A549 (cell line): Measurements from ENCODE around the gene TRABD2A. TPM values are rescaled to one million over a fixed set of nuclear protein-coding genes. Genes with fewer than 3 reads are reported as not detected.

Experiments
- ATAC-seq, 2 experiments: fragments of 200-7000 bp in 1 of 2; fragments of >200 bp in 1 of 2; cut with Nextera tagmentation in 1 of 2; cut with Tn5 transposase in 1 of 2; 3 replicates each; pipeline versions ENCODE4 v1.8.0 to v1.9.1; 2018 to 2020; ENCODE audit warnings: mild to moderate bottlenecking in 1 of 2, moderate library complexity in 1 of 2
- CTCF ChIA-PET: fragments of 300-600 bp; sonication (Branson Sonifier 250); formaldehyde crosslinking; extraction: SDS; loops from one replicate; lab custom pipeline; 2021; ENCODE audit warnings: antibody characterized with exemption, inconsistent platforms; lab: Yijun Ruan, JAX
- POLR2A ChIA-PET: fragments of 350-600 bp; formaldehyde crosslinking; extraction: SDS; loops from one replicate; lab custom pipeline; 2021; ENCODE audit warnings: antibody characterized with exemption, inconsistent platforms; lab: Yijun Ruan, JAX
- DNase-seq, 2 experiments: peaks; one replicate each; pipeline versions ENCODE4 v3.0.0 to v3.0.0-alpha.2; 2011 to 2016; ENCODE audit warnings: low read depth in 1 of 2, low spot score in 1 of 2
- FAIRE-seq: peaks from 2 replicates; lab custom pipeline; 2011; peaks lifted over from hg19 to GRCh38; lab: Jason Lieb, UNC
- H3K27ac ChIP-seq, 2 experiments: fragments of >200 bp; sonication (Bioruptor Twin); formaldehyde crosslinking; 3 replicates each; pipeline ENCODE4 v1.5.1; 2016 to 2017
- H3K4me1 ChIP-seq: fragments of >200 bp; sonication (Bioruptor Twin); formaldehyde crosslinking; 3 replicates; pipeline ENCODE4 v1.6.1; 2016
- H3K4me2 ChIP-seq: fragments of >200 bp; sonication (Bioruptor Twin); formaldehyde crosslinking; 3 replicates; pipeline ENCODE4 v1.6.1; 2016
- H3K4me3 ChIP-seq: fragments of >200 bp; sonication (Bioruptor Twin); formaldehyde crosslinking; 3 replicates; pipeline ENCODE4 v1.5.1; 2016
- H3K9me3 ChIP-seq: fragments of >200 bp; sonication (Bioruptor Twin); formaldehyde crosslinking; 3 replicates; pipeline ENCODE4 v1.6.1; 2016
- BCL3 ChIP-seq: fragments of >200 bp; sonication (Bioruptor Twin); formaldehyde crosslinking; IDR thresholded peaks from 3 replicates; pipeline ENCODE4 v1.6.1; 2016
- CBX2 ChIP-seq: fragments of 200-600 bp; sonication (generic); IDR thresholded peaks from 2 replicates; pipeline ENCODE4 v1.6.1; 2016; ENCODE audit warnings: low read depth, mild to moderate bottlenecking, borderline replicate concordance
- CTCF ChIP-seq: fragments of >200 bp; sonication (Bioruptor Twin); formaldehyde crosslinking; IDR thresholded peaks from 3 replicates; pipeline ENCODE4 v1.5.1; 2016
- EHF ChIP-seq: fragments of 250-450 bp; sonication (Bioruptor Pico); IDR thresholded peaks from 2 replicates; pipeline ENCODE4 v1.5.0; 2020; ENCODE audit warnings: mild to moderate bottlenecking
- EP300 ChIP-seq, 2 experiments: fragments of >200 bp; sonication (Bioruptor Twin); formaldehyde crosslinking; IDR thresholded peaks; 2 replicates in 1 of 2; 3 replicates in 1 of 2; pipeline ENCODE4 v1.6.1; 2016 to 2017
- FOSB ChIP-seq: fragments of 250-450 bp; sonication (Bioruptor Pico); IDR thresholded peaks from 2 replicates; pipeline ENCODE4 v1.5.0; 2020; ENCODE audit warnings: mild to moderate bottlenecking, moderate library complexity
- FOXS1 ChIP-seq: fragments of 250-450 bp; sonication (Bioruptor Pico); IDR thresholded peaks from 2 replicates; pipeline ENCODE4 v1.5.0; 2020; ENCODE audit warnings: mild to moderate bottlenecking, moderate library complexity
- HDAC2 ChIP-seq: fragments of 200-600 bp; sonication (generic); IDR thresholded peaks from 2 replicates; pipeline ENCODE4 v1.6.1; 2016
- MAFK ChIP-seq: fragments of 450-650 bp; IDR thresholded peaks from 2 replicates; pipeline ENCODE4 v1.6.1; 2014; ENCODE audit not compliant: partially characterized antibody
- MYC ChIP-seq: IDR thresholded peaks from 2 replicates; pipeline ENCODE4 v1.6.1; 2012; ENCODE audit warnings: mild to moderate bottlenecking, inconsistent platforms, low read length, improper control_type of control experiment, borderline replicate concordance
- NPAS2 ChIP-seq: fragments of 250-450 bp; sonication (Bioruptor Pico); IDR thresholded peaks from 2 replicates; pipeline ENCODE4 v1.8.0; 2022; ENCODE audit warnings: mild to moderate bottlenecking, moderate library complexity, borderline replicate concordance
- PBX3 ChIP-seq: IDR thresholded peaks from 2 replicates; pipeline ENCODE4 v1.6.1; 2012
- POLR2A ChIP-seq: IDR thresholded peaks from 2 replicates; pipeline ENCODE4 v1.6.1; 2012; ENCODE audit warnings: mild to moderate bottlenecking, low read length
- RNF2 ChIP-seq: fragments of 200-600 bp; sonication (generic); IDR thresholded peaks from 2 replicates; pipeline ENCODE4 v1.6.1; 2016; ENCODE audit warnings: low read depth, mild to moderate bottlenecking, antibody characterized with exemption, moderate library complexity, borderline replicate concordance
- ZC3H11A ChIP-seq: fragments of 450-650 bp; IDR thresholded peaks from 2 replicates; pipeline ENCODE4 v1.6.1; 2014; ENCODE audit warnings: antibody characterized with exemption, mild to moderate bottlenecking
- ZSCAN20 ChIP-seq: fragments of 250-450 bp; sonication (Bioruptor Pico); IDR thresholded peaks from 2 replicates; pipeline ENCODE4 v1.8.0; 2022; ENCODE audit warnings: mild to moderate bottlenecking, moderate library complexity
- WGBS: methylation state at CpG from one replicate; pipeline ENCODE4 v1.1.6; 2017; ENCODE audit errors: missing lambda C conversion rate; 5-methylcytosine and 5-hydroxymethylcytosine counted together
- polyA plus RNA-seq, 4 experiments: library from polyadenylated mRNA; depleted of rRNA in 3 of 4; stranded (reverse); fragments of >200 nt; fragmentation: RNase III in 1 of 4; extraction: RNeasy Plus Mini Kit Qiagen cat#74134 plus additional on column Dnase treatment in 1 of 4; gene quantifications; 2 replicates in 3 of 4; 3 replicates in 1 of 4; pipeline ENCODE4 v1.2.3, GENCODE V29; 2011 to 2017

TRABD2A gene
- polyA plus RNA-seq, 2 of the 4 experiments (the other 2 are of a cell fraction): 6.1 to 7.1 TPM

GRCh38 chr2:84788027-84788426, 92.9 kb downstream of the TRABD2A start:
- no peak overlapping the region for H3K27ac ChIP-seq
- CTCF ChIA-PET: interaction anchor here (1.3 kb wide), 1 partner anchor 16 kb away, joined by 3 read pairs; no protein-coding TSS in a partner anchor
- ATAC-seq: no peak

GRCh38 chr2:84786601-84787000, 94.3 kb downstream of the TRABD2A start:
- Histone ChIP-seq H3K4me1 (no peaks in the 10 kb centered on the region), H3K4me3 (no peak overlapping the region)
- no peak for DNase-seq
- POLR2A ChIA-PET: no interaction called here
- TF ChIP-seq EHF (CRISPR knock-in tag) (no peak), ZSCAN20 (CRISPR knock-in tag) (no peak), POLR2A (no peak), EP300 (IDR thresholded peaks at IDR 0.05) (no peak)
- TF ChIP-seq, all 56 proteins: peak for 0
- CTCF ChIA-PET: interaction anchor here (0.9 to 1.2 kb wide), 3 partner anchors 10 to 154 kb away, joined by 3 to 4 read pairs (median 3); no protein-coding TSS in a partner anchor
- ATAC-seq: no peak
- Histone ChIP-seq H3K4me2 (no peak overlapping the region), H3K9me3 (no peaks in the 10 kb centered on the region), H3K27ac (no peak overlapping the region)
- no peak for FAIRE-seq

More at GRCh38 chr2:84788027-84788426, 92.9 kb downstream of the TRABD2A start:
- no peak for DNase-seq
- no peaks in the 10 kb centered on the region for H3K9me3 ChIP-seq
- POLR2A ChIA-PET: no interaction called here
- TF ChIP-seq MAFK: peak; percentile 88
- TF ChIP-seq CTCF: no peak
- 51% methylated on average over 1 of the region's 1 CpG for WGBS
- H3K4me2 ChIP-seq: no peak overlapping the region
- no peak overlapping the region for H3K4me3 ChIP-seq
- no peak for FAIRE-seq
- no peaks in the 10 kb centered on the region for H3K4me1 ChIP-seq

DNA sequence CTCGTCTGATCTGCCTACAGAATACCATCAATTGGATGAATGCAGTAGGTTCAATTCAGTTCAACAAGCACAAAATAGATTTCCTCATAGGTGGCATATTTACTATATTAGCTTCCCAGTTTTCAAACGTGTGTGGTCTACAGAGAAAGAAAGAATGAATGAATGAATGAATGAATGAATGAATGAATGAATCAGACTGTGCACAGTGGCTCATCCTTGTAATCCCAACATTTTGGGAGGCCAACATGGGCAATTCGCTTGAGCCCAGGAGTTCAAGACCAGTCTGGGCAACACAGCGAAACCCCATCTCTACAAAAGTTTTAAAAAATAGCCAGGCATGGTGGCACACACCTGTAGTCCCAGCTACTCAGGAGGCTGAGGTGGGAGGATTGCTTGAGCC, 94.9 kb downstream of the TRABD2A start:
- ATAC-seq: no peak
- CTCF ChIA-PET: interaction anchor here (0.9 to 1.2 kb wide), 3 partner anchors 11 to 153 kb away, joined by 3 to 4 read pairs (median 3); no protein-coding TSS in a partner anchor
- no peaks in the 10 kb centered on the region for H3K9me3 ChIP-seq
- no peak for TF ChIP-seq RNF2
- TF ChIP-seq BCL3: no peak
- TF ChIP-seq MYC: no peak
- TF ChIP-seq ZC3H11A: no peak
- TF ChIP-seq HDAC2: no peak
- no peak for TF ChIP-seq PBX3
- TF ChIP-seq CBX2: no peak
- TF ChIP-seq FOSB: no peak
- TF ChIP-seq FOXS1 (CRISPR knock-in tag): no peak
- TF ChIP-seq NPAS2 (CRISPR knock-in tag): no peak
- TF ChIP-seq, all 56 proteins: peak for 0
- H3K4me3 ChIP-seq: no peak overlapping the region
- no peaks in the 10 kb centered on the region for H3K4me1 ChIP-seq
- 53% methylated on average over 4 of the region's 4 CpGs for WGBS
- DNase-seq: no peak
- FAIRE-seq: no peak
- POLR2A ChIA-PET: no interaction called here
- H3K4me2 ChIP-seq: no peak overlapping the region
- H3K27ac ChIP-seq: no peak overlapping the region
